GM13976 (cell line): ENCODE measurements around the gene TSEN2.

Experiments
- DNase-seq: peaks from one replicate; pipeline ENCODE4 v3.0.0; 2012; ENCODE audit warnings: low spot score
- CTCF ChIP-seq: IDR thresholded peaks from 2 replicates; pipeline ENCODE4 v1.5.1; 2012; ENCODE audit warnings: borderline replicate concordance, mild to moderate bottlenecking; ENCODE audit not compliant: insufficient read depth; ENCODE audit errors: extremely low read depth, missing control alignments, control extremely low read depth
- in situ Hi-C: fragments of 300-500 bp; cut with MboI; formaldehyde crosslinking; loops from one replicate; pipeline ENCODE4 v1.12.0; 2022; ENCODE audit warnings: low sequenced_read_pairs, mixed read lengths, inconsistent platforms; ENCODE audit not compliant: unreplicated experiment

TSEN2 gene

GRCh38 chr3:12479919-12480427 is 4.3 kb upstream of the TSEN2 start:
- in situ Hi-C loops, result loop anchor here (5.0 kb wide), 1 partner anchor 343 kb away; no protein-coding TSS in a partner anchor
- DNase-seq, result peak; percentile 78
- TF ChIP-seq CTCF, result peak; percentile 55

GRCh38 chr3:12483410-12483809 is 870 bp upstream of the TSEN2 start:
- no peak for DNase-seq
- in situ Hi-C loops, result no loop called here

GRCh38 chr3:12483872-12484197 is 445 bp upstream of the TSEN2 start:
- TF ChIP-seq CTCF, result no peak
- DNase-seq, result no peak
- in situ Hi-C loops, result no loop called here

More at GRCh38 chr3:12483410-12483809, 870 bp upstream of the TSEN2 start:
- no peak for TF ChIP-seq CTCF

GRCh38 chr3:12484983-12485327 is 675 bp downstream of the TSEN2 start:
- in situ Hi-C loops, result no loop called here
- DNase-seq, result no peak
- no peak for TF ChIP-seq CTCF

- no peak for DNase-seq
- TF ChIP-seq CTCF, result no peak
- in situ Hi-C loops, result no loop called here
Observed at GRCh38 chr3:12486001-12486400, 1.7 kb downstream of the TSEN2 start.

- in situ Hi-C loops, result no loop called here
- TF ChIP-seq CTCF, result no peak
- no peak for DNase-seq
Observed at GRCh38 chr3:12486916-12487315, 2.6 kb downstream of the TSEN2 start.

- DNase-seq, result no peak
- in situ Hi-C loops, result no loop called here
- no peak for TF ChIP-seq CTCF
Observed at GRCh38 chr3:12487336-12487735, 3.1 kb downstream of the TSEN2 start.
